Subcutaneous adipose tissue (tissue), 4 donors: ENCODE results near the gene ACTRT2. TPM values are rescaled to one million over a fixed set of nuclear protein-coding genes. Genes with fewer than 3 reads are reported as not detected.

Experiments used
- CTCF ChIP-seq: fragments of 450-650 bp; IDR thresholded peaks from one replicate; pipeline ENCODE4 v1.5.1; 2016; ENCODE audit warnings: low read depth, mild to moderate bottlenecking, control low read depth, antibody characterized with exemption, moderate library complexity
- total RNA-seq, 4 donors: library from RNA; depleted of rRNA; stranded (reverse); fragments of >200 nt; gene quantifications; one replicate each; pipeline ENCODE4 v1.1.0, GENCODE V29; 2016

The ACTRT2 gene
- total RNA-seq, 4 donors from 2014 or later, result not detected

- no peak for TF ChIP-seq CTCF
Observed at GRCh38 chr1:2975466-2976179, 45.6 kb upstream of the ACTRT2 start.

GRCh38 chr1:2976180-2976562 lies 45.1 kb upstream of the ACTRT2 start:
- TF ChIP-seq CTCF, result no peak

- no peak for TF ChIP-seq CTCF
Observed at GRCh38 chr1:2977886-2978611, 43.2 kb upstream of the ACTRT2 start.

- TF ChIP-seq CTCF, result no peak
Observed at GRCh38 chr1:2978691-2979190, 42.5 kb upstream of the ACTRT2 start.

- TF ChIP-seq CTCF, result no peak
Observed at GRCh38 chr1:2979191-2980072, 41.8 kb upstream of the ACTRT2 start.

GRCh38 chr1:2980073-2980791 lies 41.0 kb upstream of the ACTRT2 start:
- no peak for TF ChIP-seq CTCF
